Measurements from ENCODE around the gene CDC42BPA. TPM values are rescaled to one million over a fixed set of nuclear protein-coding genes. Genes with fewer than 3 reads are reported as not detected.

CDC42BPA gene
- polyA plus RNA-seq, 3 donors: 0.20 to 0.45 (median 0.39) TPM

DNA sequence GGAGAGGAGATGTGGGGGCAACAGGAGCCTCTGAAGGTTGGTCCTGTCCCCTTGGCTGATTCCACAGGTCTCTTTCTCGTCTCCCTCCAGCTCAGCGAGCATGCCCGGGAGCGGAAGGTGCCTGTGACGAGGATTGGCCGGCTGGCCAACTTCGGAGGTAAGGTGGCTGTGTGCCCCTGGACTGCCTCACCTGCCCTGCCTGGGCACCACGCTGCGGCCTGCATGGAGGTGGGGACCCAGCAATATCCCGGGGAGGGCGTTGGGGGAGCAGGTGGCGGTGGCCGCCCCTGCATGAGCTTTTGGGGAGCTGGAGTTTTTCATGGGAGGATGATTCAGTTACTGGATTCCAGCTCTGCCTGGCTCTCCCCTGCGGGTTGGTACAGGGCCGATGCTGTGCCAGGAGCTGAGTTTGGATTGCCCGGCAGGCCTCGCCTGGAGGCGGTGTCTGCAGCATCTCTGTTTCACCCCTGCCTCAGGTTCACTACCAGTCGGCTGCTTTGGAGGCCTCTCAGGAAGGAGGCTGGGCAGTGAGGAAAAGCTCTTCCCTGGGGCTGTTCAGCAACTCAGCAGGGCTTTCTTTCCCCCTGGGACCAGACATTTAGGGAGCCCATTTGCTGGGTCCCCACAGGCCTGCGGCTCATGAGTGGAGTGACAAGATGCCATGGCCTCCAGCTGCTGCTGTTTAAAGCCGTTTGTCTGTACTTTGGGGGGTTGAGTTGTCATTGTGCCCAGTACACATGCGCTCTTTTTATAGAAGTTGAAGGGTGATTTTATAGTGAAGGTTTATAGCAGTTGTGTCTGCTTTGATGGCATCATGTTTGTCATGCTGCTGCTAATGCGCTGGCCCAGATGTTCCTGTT is 352.5 kb downstream of the CDC42BPA start:
- no peak overlapping the region for H3K9ac ChIP-seq (ENCODE audit: insufficient read depth, low read length, poor library complexity, severe bottlenecking)
- peak overlapping the region in 1 of 2 donors; percentile 21 for H3K27ac ChIP-seq (ENCODE audit: low read depth in 1 of 2, low read length in 2 of 2)
- Mint-ChIP-seq H3K4me3 (no peak overlapping the region), H3K27ac (peak overlapping the region in 2 of 7 donors; percentile 31 to 75), H3K4me1 (peaks cover 19% of the 10 kb centered on the region), H3K27me3 (ENCODE audit: low read depth in 3 of 3) (peaks cover 0 to 2% (median 0%) of the 10 kb centered on the region in 3 donors), H3K9me3 (peaks cover 0 to 8% (median under 1%) of the 10 kb centered on the region in 7 donors), H3K36me3 (peaks cover 42 to 66% of the 10 kb centered on the region in 2 donors)
- no peak for DNase-seq
- no peaks in the 10 kb centered on the region for H3K27me3 ChIP-seq (ENCODE audit: control insufficient read depth in 2 of 2, insufficient read depth in 2 of 2, low read length in 2 of 2)
- WGBS (ENCODE audit: insufficient coverage): 97% methylated on average over 21 of the region's 23 CpGs
- TF ChIP-seq, protein P1, sequence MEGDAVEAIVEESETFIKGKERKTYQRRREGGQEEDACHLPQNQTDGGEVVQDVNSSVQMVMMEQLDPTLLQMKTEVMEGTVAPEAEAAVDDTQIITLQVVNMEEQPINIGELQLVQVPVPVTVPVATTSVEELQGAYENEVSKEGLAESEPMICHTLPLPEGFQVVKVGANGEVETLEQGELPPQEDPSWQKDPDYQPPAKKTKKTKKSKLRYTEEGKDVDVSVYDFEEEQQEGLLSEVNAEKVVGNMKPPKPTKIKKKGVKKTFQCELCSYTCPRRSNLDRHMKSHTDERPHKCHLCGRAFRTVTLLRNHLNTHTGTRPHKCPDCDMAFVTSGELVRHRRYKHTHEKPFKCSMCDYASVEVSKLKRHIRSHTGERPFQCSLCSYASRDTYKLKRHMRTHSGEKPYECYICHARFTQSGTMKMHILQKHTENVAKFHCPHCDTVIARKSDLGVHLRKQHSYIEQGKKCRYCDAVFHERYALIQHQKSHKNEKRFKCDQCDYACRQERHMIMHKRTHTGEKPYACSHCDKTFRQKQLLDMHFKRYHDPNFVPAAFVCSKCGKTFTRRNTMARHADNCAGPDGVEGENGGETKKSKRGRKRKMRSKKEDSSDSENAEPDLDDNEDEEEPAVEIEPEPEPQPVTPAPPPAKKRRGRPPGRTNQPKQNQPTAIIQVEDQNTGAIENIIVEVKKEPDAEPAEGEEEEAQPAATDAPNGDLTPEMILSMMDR (IDR thresholded peaks at IDR 0.05): no peak
- H3K4me3 ChIP-seq (replicated peaks in 1 of 3; ENCODE audit: low read depth in 2 of 3, low read length in 3 of 3): no peak overlapping the region
- H3K79me2 ChIP-seq (ENCODE audit: insufficient read depth, low read length): peaks cover 28% of the 10 kb centered on the region
- peaks cover 68% of the 10 kb centered on the region for H4K20me1 ChIP-seq (ENCODE audit: insufficient read depth, low read length)
- no peak overlapping the region for H3K4me2 ChIP-seq (replicated peaks; ENCODE audit: extremely low read depth, low read length, poor library complexity, severe bottlenecking)
- no peak overlapping the region for H2AFZ ChIP-seq (ENCODE audit: insufficient read depth, low read depth, low read length, poor library complexity, severe bottlenecking)
- peaks cover 30 to 66% of the 10 kb centered on the region in 2 donors for H3K36me3 ChIP-seq (replicated peaks in 1 of 2; ENCODE audit: control insufficient read depth in 1 of 2, insufficient read depth in 2 of 2, low read length in 2 of 2)
- peaks cover 17 to 18% of the 10 kb centered on the region in 2 donors for H3K4me1 ChIP-seq (ENCODE audit: control insufficient read depth in 1 of 2, insufficient read depth in 2 of 2, low read length in 2 of 2)
- intact Hi-C loops (cut with micrococcal nuclease): no loop called here
- H3K9me3 ChIP-seq (replicated peaks in 1 of 2; ENCODE audit: control insufficient read depth in 1 of 2, insufficient read depth in 1 of 2, low read length in 2 of 2): no peaks in the 10 kb centered on the region

DNA sequence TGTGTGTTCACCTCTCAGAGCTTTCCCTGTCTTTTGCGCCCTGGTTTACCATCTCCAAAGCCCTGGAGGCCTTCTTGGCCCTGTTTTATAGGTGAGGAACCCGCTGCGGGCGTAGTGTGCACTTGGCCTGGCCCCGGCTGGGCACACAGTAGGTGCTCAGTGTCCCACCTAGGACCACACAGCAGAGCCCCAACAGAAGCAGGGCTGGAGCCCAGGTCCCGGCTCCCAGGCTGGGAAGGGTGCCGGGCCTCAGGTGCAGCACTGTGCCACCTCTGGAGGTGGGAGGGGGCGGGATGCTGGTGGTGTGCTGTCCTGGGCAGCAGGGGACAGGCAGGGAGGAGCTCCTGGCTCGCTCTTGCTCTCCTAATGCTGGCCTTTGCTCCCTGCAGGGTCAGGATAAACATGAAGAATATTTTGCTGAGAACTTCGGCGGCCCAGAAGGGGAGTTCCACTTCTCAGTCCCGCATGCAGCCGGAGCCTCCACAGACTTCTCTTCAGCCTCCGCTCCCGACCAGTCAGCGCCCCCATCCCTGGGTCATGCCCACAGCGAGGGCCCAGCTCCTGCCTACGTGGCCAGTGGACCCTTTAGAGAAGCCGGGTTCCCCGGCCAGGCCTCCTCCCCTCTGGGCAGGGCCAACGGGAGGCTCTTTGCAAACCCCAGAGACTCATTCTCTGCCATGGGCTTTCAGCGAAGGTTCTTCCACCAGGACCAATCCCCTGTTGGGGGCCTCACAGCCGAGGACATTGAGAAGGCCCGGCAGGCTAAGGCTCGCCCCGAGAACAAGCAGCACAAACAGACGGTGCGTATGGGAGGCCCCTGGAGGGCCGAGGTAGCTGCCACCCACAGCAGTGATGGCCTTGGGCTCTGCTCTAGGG is 353.4 kb downstream of the CDC42BPA start:
- Mint-ChIP-seq H3K4me3 (no peak overlapping the region), H3K4me1 (peaks cover 19% of the 10 kb centered on the region), H3K36me3 (peaks cover 38 to 63% of the 10 kb centered on the region in 2 donors), H3K27me3 (ENCODE audit: low read depth in 3 of 3) (peaks cover 0 to 2% (median 0%) of the 10 kb centered on the region in 3 donors), H3K27ac (peak overlapping the region in 2 of 7 donors; percentile 71 to 94), H3K9me3 (peaks cover 0 to 6% (median 0%) of the 10 kb centered on the region in 7 donors)
- Histone ChIP-seq H3K27me3 (ENCODE audit: control insufficient read depth in 2 of 2, insufficient read depth in 2 of 2, low read length in 2 of 2) (no peaks in the 10 kb centered on the region), H3K9ac (ENCODE audit: insufficient read depth, low read length, poor library complexity, severe bottlenecking) (no peak overlapping the region), H3K4me1 (ENCODE audit: control insufficient read depth in 1 of 2, insufficient read depth in 2 of 2, low read length in 2 of 2) (peaks cover 17 to 18% of the 10 kb centered on the region in 2 donors), H3K4me2 (replicated peaks; ENCODE audit: extremely low read depth, low read length, poor library complexity, severe bottlenecking) (no peak overlapping the region), H2AFZ (ENCODE audit: insufficient read depth, low read depth, low read length, poor library complexity, severe bottlenecking) (no peak overlapping the region), H3K36me3 (replicated peaks in 1 of 2; ENCODE audit: control insufficient read depth in 1 of 2, insufficient read depth in 2 of 2, low read length in 2 of 2) (peaks cover 26 to 59% of the 10 kb centered on the region in 2 donors), H3K79me2 (ENCODE audit: insufficient read depth, low read length) (peaks cover 37% of the 10 kb centered on the region), H4K20me1 (ENCODE audit: insufficient read depth, low read length) (peaks cover 78% of the 10 kb centered on the region), H3K27ac (ENCODE audit: low read depth in 1 of 2, low read length in 2 of 2) (peak overlapping the region in 1 of 2 donors; percentile 43), H3K9me3 (replicated peaks in 1 of 2; ENCODE audit: control insufficient read depth in 1 of 2, insufficient read depth in 1 of 2, low read length in 2 of 2) (peaks cover 0 to 4% of the 10 kb centered on the region in 2 donors), H3K4me3 (replicated peaks in 1 of 3; ENCODE audit: low read depth in 2 of 3, low read length in 3 of 3) (no peak overlapping the region)
- TF ChIP-seq, protein P1 (IDR thresholded peaks at IDR 0.05): no peak
- DNase-seq: no peak
- intact Hi-C loops (cut with micrococcal nuclease): no loop called here
- WGBS (ENCODE audit: insufficient coverage): 98% methylated on average over 27 of the region's 29 CpGs
